DND-41 (cell line): ENCODE data around the gene EIPR1.

Experiments used
- ATAC-seq: fragments of 200-7000 bp; cut with Tn5 transposase; 3 replicates; pipeline ENCODE4 v1.9.1; 2021; ENCODE audit warnings: low read depth; ENCODE audit not compliant: insufficient read depth
- DNase-seq: peaks from one replicate; pipeline ENCODE4 v3.0.0-alpha.2; 2020
- H2AFZ ChIP-seq: 2 replicates; pipeline ENCODE4 v1.6.0; 2012; ENCODE audit warnings: low read depth, low read length
- H3K27ac ChIP-seq: 2 replicates; pipeline ENCODE4 v1.5.1; 2012; ENCODE audit warnings: low read length, inconsistent platforms
- H3K27me3 ChIP-seq: fragments of 200-600 bp; sonication (generic); 2 replicates; pipeline ENCODE4 v1.6.0; 2012; ENCODE audit warnings: low read length, mild to moderate bottlenecking, inconsistent platforms; ENCODE audit not compliant: insufficient read depth, poor library complexity
- H3K36me3 ChIP-seq: 2 replicates; pipeline ENCODE4 v1.5.1; 2012; ENCODE audit warnings: low read length, inconsistent platforms; ENCODE audit not compliant: insufficient read depth
- H3K4me1 ChIP-seq: 2 replicates; pipeline ENCODE4 v1.5.1; 2012; ENCODE audit warnings: mild to moderate bottlenecking, low read length; ENCODE audit not compliant: insufficient read depth
- H3K4me2 ChIP-seq: 2 replicates; pipeline ENCODE4 v1.6.0; 2012; ENCODE audit warnings: mild to moderate bottlenecking, moderate library complexity, low read length, inconsistent platforms; ENCODE audit not compliant: insufficient read depth
- H3K4me3 ChIP-seq, 2 experiments: fragments of 200-600 bp in 1 of 2; shearing (Covaris generic) in 1 of 2; 2 replicates each; pipeline ENCODE4 v1.5.1; 2012 to 2016; ENCODE audit warnings: inconsistent platforms in 2 of 2, low read length in 2 of 2, mild to moderate bottlenecking in 2 of 2, low read depth in 1 of 2, moderate library complexity in 1 of 2
- H3K79me2 ChIP-seq: 2 replicates; pipeline ENCODE4 v1.6.0; 2012; ENCODE audit warnings: low read length, inconsistent platforms; ENCODE audit not compliant: insufficient read depth
- H3K9ac ChIP-seq: 2 replicates; pipeline ENCODE4 v1.6.0; 2012; ENCODE audit warnings: low read depth, mild to moderate bottlenecking, inconsistent platforms, low read length, moderate library complexity
- H3K9me3 ChIP-seq: 2 replicates; pipeline ENCODE4 v1.5.1; 2012; ENCODE audit warnings: low read length, moderate library complexity, mild to moderate bottlenecking, inconsistent platforms; ENCODE audit not compliant: insufficient read depth, severe bottlenecking
- H4K20me1 ChIP-seq: 2 replicates; pipeline ENCODE4 v1.6.0; 2012; ENCODE audit warnings: low read length; ENCODE audit not compliant: insufficient read depth
- CTCF ChIP-seq: IDR thresholded peaks from 2 replicates; pipeline ENCODE4 v1.5.1; 2012; ENCODE audit warnings: borderline replicate concordance, low read length, moderate library complexity, mild to moderate bottlenecking; ENCODE audit not compliant: poor library complexity, severe bottlenecking; ENCODE audit errors: extremely low read depth
- EZH2 ChIP-seq: IDR thresholded peaks from 3 replicates; pipeline ENCODE4 v1.6.1; 2012; ENCODE audit warnings: borderline replicate concordance, low read depth, mild to moderate bottlenecking, moderate library complexity, low read length, inconsistent platforms; ENCODE audit not compliant: severe bottlenecking

Gene EIPR1

GRCh38 chr2:3197308-3197707 is 180.3 kb downstream of the EIPR1 start:
- H3K4me1 ChIP-seq: no peaks in the 10 kb centered on the region
- TF ChIP-seq CTCF (no peak), EZH2 (no peak)
- no peaks in the 10 kb centered on the region for H3K27me3 ChIP-seq
- no peaks in the 10 kb centered on the region for H3K36me3 ChIP-seq
- H3K27ac ChIP-seq: no peak overlapping the region
- no peaks in the 10 kb centered on the region for H4K20me1 ChIP-seq
- H3K79me2 ChIP-seq: no peaks in the 10 kb centered on the region
- no peak for DNase-seq
- H3K9me3 ChIP-seq: peaks cover 4% of the 10 kb centered on the region
- H3K4me3 ChIP-seq: no peak overlapping the region
- no peak for ATAC-seq
- no peak overlapping the region for H3K4me2 ChIP-seq
- no peak overlapping the region for H3K9ac ChIP-seq
- H2AFZ ChIP-seq: no peak overlapping the region

GRCh38 chr2:3196716-3197115 is 180.9 kb downstream of the EIPR1 start:
- Histone ChIP-seq H3K79me2 (no peaks in the 10 kb centered on the region), H2AFZ (no peak overlapping the region), H3K9me3 (peaks cover 4% of the 10 kb centered on the region), H3K9ac (no peak overlapping the region), H4K20me1 (no peaks in the 10 kb centered on the region), H3K36me3 (no peaks in the 10 kb centered on the region), H3K27ac (no peak overlapping the region), H3K27me3 (no peaks in the 10 kb centered on the region), H3K4me3 (no peak overlapping the region), H3K4me2 (no peak overlapping the region), H3K4me1 (no peaks in the 10 kb centered on the region)
- no peak for TF ChIP-seq EZH2
- DNase-seq (no peak), ATAC-seq (no peak)

GRCh38 chr2:3195641-3196476 is 181.8 kb downstream of the EIPR1 start:
- Histone ChIP-seq H3K27ac (no peak overlapping the region), H3K4me1 (no peaks in the 10 kb centered on the region), H3K4me3 (no peak overlapping the region), H3K27me3 (no peaks in the 10 kb centered on the region), H2AFZ (no peak overlapping the region), H3K9me3 (peaks cover 4% of the 10 kb centered on the region), H3K36me3 (no peaks in the 10 kb centered on the region), H3K9ac (no peak overlapping the region), H3K79me2 (no peaks in the 10 kb centered on the region), H3K4me2 (no peak overlapping the region), H4K20me1 (no peaks in the 10 kb centered on the region)
- ATAC-seq: no peak
- no peak for TF ChIP-seq EZH2
- DNase-seq: no peak

- Histone ChIP-seq H3K36me3 (no peaks in the 10 kb centered on the region), H3K9ac (no peak overlapping the region), H2AFZ (no peak overlapping the region), H4K20me1 (no peaks in the 10 kb centered on the region), H3K4me3 (no peak overlapping the region), H3K4me2 (no peak overlapping the region), H3K27me3 (no peaks in the 10 kb centered on the region), H3K4me1 (no peaks in the 10 kb centered on the region), H3K9me3 (peaks cover 4% of the 10 kb centered on the region), H3K27ac (no peak overlapping the region), H3K79me2 (no peaks in the 10 kb centered on the region)
- TF ChIP-seq EZH2 (no peak), CTCF (no peak)
- DNase-seq: no peak
- no peak for ATAC-seq
Measured at GRCh38 chr2:3194828-3195227, 182.8 kb downstream of the EIPR1 start.
